Ascending aorta (tissue), 2 donors: ENCODE results near the gene NAT16. TPM values are rescaled to one million over a fixed set of nuclear protein-coding genes. Genes with fewer than 3 reads are reported as not detected.

ENCODE experiments used
- DNase-seq, 2 donors: peaks; one replicate each; pipeline ENCODE4 v3.0.0-alpha.2; 2019; ENCODE audit warnings: low spot score in 2 of 2
- H3K27ac ChIP-seq, 2 donors: fragments of 200-600 bp; sonication (generic); one replicate each; pipeline ENCODE4 v1.5.1; 2016 to 2017; ENCODE audit warnings: mild to moderate bottlenecking in 1 of 2
- H3K27me3 ChIP-seq: fragments of 200-600 bp; sonication (generic); one replicate; pipeline ENCODE4 v1.5.1; 2017
- H3K36me3 ChIP-seq, 2 donors: fragments of 200-600 bp; sonication (generic); one replicate each; pipeline ENCODE4 v1.5.1; 2016
- H3K4me1 ChIP-seq, 2 donors: fragments of 200-600 bp; sonication (generic); one replicate each; pipeline ENCODE4 v1.5.1; 2016 to 2017; ENCODE audit warnings: mild to moderate bottlenecking in 1 of 2
- H3K4me3 ChIP-seq, 2 donors: fragments of 200-600 bp; sonication (generic); one replicate each; pipeline ENCODE4 v1.5.1; 2016 to 2017; ENCODE audit warnings: mild to moderate bottlenecking in 1 of 2
- H3K9me3 ChIP-seq, 2 donors: fragments of 200-600 bp; sonication (generic); one replicate each; pipeline ENCODE4 v1.5.1; 2016
- CTCF ChIP-seq, 3 experiments: fragments of 200-600 bp in 2 of 3; fragments of 450-650 bp in 1 of 3; sonication (generic) in 2 of 3; IDR thresholded peaks; one replicate each; pipeline ENCODE4 v1.5.1; 2016 to 2019; ENCODE audit warnings: antibody characterized with exemption in 3 of 3, mild to moderate bottlenecking in 1 of 3, moderate library complexity in 1 of 3
- intact Hi-C: fragments of 100-400 bp; cut with DNase I; formaldehyde crosslinking; loops from one replicate; pipeline ENCODE4 v1.15.1; 2023
- total RNA-seq: library from RNA; depleted of rRNA; stranded (reverse); fragments of >200 nt; gene quantifications from one replicate; pipeline ENCODE4 v1.1.0, GENCODE V29; 2016

Gene NAT16
- total RNA-seq, 1 donor from 2014 or later, result not detected

- H3K4me3 ChIP-seq, result peak within 1 kb of the TSS; percentile 73 to 87
- peaks cover 3% of the 10 kb centered on the region in 2 donors for H3K4me1 ChIP-seq
- no peak within 1 kb of the TSS for H3K27ac ChIP-seq
- intact Hi-C loops, result loop anchor here (1.0 to 2.0 kb wide), 2 partner anchors 15 to 65 kb away; partner anchors contain the start of gene ZNHIT1
- H3K9me3 ChIP-seq, result no peaks in the 10 kb centered on the region
- no peaks in the 10 kb centered on the region for H3K27me3 ChIP-seq
- peak; percentile 72 to 94 for DNase-seq
- H3K36me3 ChIP-seq, result peaks cover 3 to 23% of the 10 kb centered on the region in 2 donors
- TF ChIP-seq CTCF (IDR thresholded peaks at IDR 0.05), result no peak
These were observed 26.0 kb downstream of the NAT16 start, which contains the start of gene AP1S1 for GRCh38 chr7:101153969-101154692. AP1S1 (plus strand) TSS chr7:101154476; CDS start chr7:101154515, 39 bp downstream.

GRCh38 chr7:101151908-101152651 lies 28.0 kb downstream of the NAT16 start:
- intact Hi-C loops, result no loop called here

GRCh38 chr7:101140746-101141382 lies 39.2 kb downstream of the NAT16 start:
- intact Hi-C loops, result no loop called here
- Histone ChIP-seq H3K36me3 (peaks cover 8 to 20% of the 10 kb centered on the region in 2 donors), H3K9me3 (no peaks in the 10 kb centered on the region), H3K27me3 (no peaks in the 10 kb centered on the region), H3K4me1 (peaks cover 6 to 19% of the 10 kb centered on the region in 2 donors), H3K4me3 (no peak overlapping the region), H3K27ac (no peak overlapping the region)
- TF ChIP-seq CTCF (IDR thresholded peaks at IDR 0.05), result no peak
- DNase-seq, result no peak

More at GRCh38 chr7:101151908-101152651, 28.0 kb downstream of the NAT16 start:
- Histone ChIP-seq H3K36me3 (peaks cover 0 to 3% of the 10 kb centered on the region in 2 donors), H3K4me3 (no peak overlapping the region), H3K9me3 (no peaks in the 10 kb centered on the region), H3K4me1 (peaks cover 3% of the 10 kb centered on the region in 2 donors), H3K27me3 (no peaks in the 10 kb centered on the region), H3K27ac (no peak overlapping the region)
- TF ChIP-seq CTCF (IDR thresholded peaks at IDR 0.05), result no peak
- no peak for DNase-seq

- no peak overlapping the region for H3K27ac ChIP-seq
- DNase-seq, result no peak
- H3K27me3 ChIP-seq, result no peaks in the 10 kb centered on the region
- no peak for TF ChIP-seq CTCF (IDR thresholded peaks at IDR 0.05)
- peaks cover 6 to 19% of the 10 kb centered on the region in 2 donors for H3K4me1 ChIP-seq
- H3K4me3 ChIP-seq, result no peak overlapping the region
- no peaks in the 10 kb centered on the region for H3K9me3 ChIP-seq
- peaks cover 13 to 26% of the 10 kb centered on the region in 2 donors for H3K36me3 ChIP-seq
- intact Hi-C loops, result no loop called here
These were observed 39.8 kb downstream of the NAT16 start for GRCh38 chr7:101140339-101140699.

- H3K36me3 ChIP-seq, result peaks cover 31 to 42% of the 10 kb centered on the region in 2 donors
- peak; percentile 82 to 90 (median 85) for TF ChIP-seq CTCF (IDR thresholded peaks at IDR 0.05)
- peak overlapping the region in 1 of 2 donors; percentile 13 for H3K4me3 ChIP-seq
- DNase-seq, result peak; percentile 91 to 98
- intact Hi-C loops, result loop anchor here (1.0 to 5.0 kb wide), 5 partner anchors 11 to 246 kb away; partner anchors contain the start of genes SERPINE1 and TRIM56
- peaks cover 6 to 15% of the 10 kb centered on the region in 2 donors for H3K4me1 ChIP-seq
- H3K9me3 ChIP-seq, result no peaks in the 10 kb centered on the region
- peak overlapping the region; percentile 72 to 87 for H3K27ac ChIP-seq
- H3K27me3 ChIP-seq, result no peaks in the 10 kb centered on the region
These were observed 41.8 kb downstream of the NAT16 start for GRCh38 chr7:101138213-101138870.
